HAP-1 (cell line): ENCODE data around the gene PTPRD.
A peak's percentile ranks its signal among the peaks of the same experiment; 100 is the strongest.
"Not testable (repeated sequence)": the region's sequence is repeated elsewhere in the genome, so short reads cannot be mapped to it uniquely, and the experiment has no call there.

Source experiments
- DNase-seq, 2 experiments: peaks; one replicate each; pipeline ENCODE4 v3.0.0-alpha.2; 2016 to 2020; ENCODE audit warnings: low spot score in 2 of 2
- H3K27me3 ChIP-seq: fragments of 250-450 bp; sonication (Bioruptor Pico); 2 replicates; pipeline ENCODE4 v1.5.1; 2020; ENCODE audit warnings: low read depth, mild to moderate bottlenecking, moderate library complexity
- H3K36me3 ChIP-seq: fragments of 250-450 bp; sonication (Bioruptor Pico); replicated peaks from 2 replicates; pipeline ENCODE4 v1.5.1; 2020; ENCODE audit warnings: mild to moderate bottlenecking
- H3K4me1 ChIP-seq: fragments of 250-450 bp; sonication (Bioruptor Pico); 2 replicates; pipeline ENCODE4 v1.5.1; 2020; ENCODE audit warnings: mild to moderate bottlenecking
- H3K4me3 ChIP-seq: fragments of 250-450 bp; sonication (Bioruptor Pico); 2 replicates; pipeline ENCODE4 v1.5.1; 2020; ENCODE audit warnings: mild to moderate bottlenecking, moderate library complexity
- H3K9me3 ChIP-seq: fragments of 250-450 bp; sonication (Bioruptor Pico); 2 replicates; pipeline ENCODE4 v1.5.1; 2020; ENCODE audit warnings: mild to moderate bottlenecking, moderate library complexity
- in situ Hi-C: fragments of 300-500 bp; cut with MboI; formaldehyde crosslinking; loops from 3 replicates; pipeline ENCODE4 v1.14.3; 2020; ENCODE audit warnings: low sequenced_read_pairs, inconsistent platforms, mixed read lengths

PTPRD gene

DNA sequence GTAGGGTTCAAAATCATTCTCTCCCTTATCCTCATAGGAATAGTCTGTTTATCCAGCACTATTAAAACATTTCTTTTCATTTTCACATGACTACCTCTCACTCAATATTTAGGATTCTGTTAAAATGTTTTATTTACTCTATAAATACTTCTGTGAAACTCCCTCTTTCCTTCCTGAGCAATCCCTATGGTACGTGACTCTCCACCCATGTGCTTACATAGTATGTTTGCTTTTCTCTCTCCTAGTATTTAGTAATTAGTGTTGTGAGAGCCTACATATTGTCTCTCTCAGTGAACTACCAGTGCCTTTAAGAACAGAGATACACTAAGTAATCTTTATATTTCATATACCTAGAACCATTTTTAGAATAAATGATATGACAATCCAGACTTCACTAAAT lies 46.0 kb downstream of the PTPRD start:
- Histone ChIP-seq H3K27me3 (no peaks in the 10 kb centered on the region), H3K4me1 (no peaks in the 10 kb centered on the region), H3K9me3 (no peaks in the 10 kb centered on the region), H3K36me3 (no peaks in the 10 kb centered on the region), H3K4me3 (no peak overlapping the region)
- DNase-seq: no peak
- in situ Hi-C loops: no loop called here

DNA sequence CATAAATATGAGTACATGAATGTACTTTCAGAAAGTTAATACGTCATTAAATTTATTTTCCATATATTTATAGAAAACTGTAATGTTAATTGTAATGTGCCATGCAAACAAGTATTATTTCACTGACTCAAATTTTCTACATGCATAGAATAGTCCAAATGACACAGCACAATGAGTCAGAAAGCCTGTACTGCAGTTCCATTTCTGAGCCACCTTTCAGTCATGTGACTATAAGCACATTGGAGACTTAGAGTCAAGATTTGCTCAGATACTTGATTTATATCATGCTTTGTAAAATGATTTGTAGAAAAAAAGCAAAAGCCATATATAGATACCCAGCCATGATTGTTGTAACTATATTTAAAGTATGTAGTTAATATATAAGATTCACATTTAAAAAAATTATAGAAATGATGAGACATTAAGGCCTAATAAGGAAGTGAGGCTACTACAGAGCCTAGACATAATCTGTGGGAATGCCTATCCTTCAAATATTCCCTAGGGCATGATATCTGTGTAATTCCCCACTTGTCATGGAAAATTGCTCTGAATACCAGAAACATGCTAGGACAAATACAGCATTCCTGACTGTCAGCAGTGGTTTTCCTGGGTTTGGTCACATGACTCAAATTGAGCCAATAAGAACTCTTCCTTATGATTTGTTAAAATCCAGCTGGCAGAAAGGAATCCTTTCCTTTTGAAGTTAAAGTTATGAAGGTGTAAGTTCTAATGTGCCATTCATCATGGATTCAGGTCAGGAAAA lies 50.0 kb downstream of the PTPRD start:
- in situ Hi-C loops: no loop called here
- DNase-seq: peak in 1 of 2 experiments; percentile 6
- Histone ChIP-seq H3K4me1 (no peaks in the 10 kb centered on the region), H3K4me3 (no peak overlapping the region), H3K9me3 (no peaks in the 10 kb centered on the region), H3K36me3 (no peaks in the 10 kb centered on the region), H3K27me3 (no peaks in the 10 kb centered on the region)

DNA sequence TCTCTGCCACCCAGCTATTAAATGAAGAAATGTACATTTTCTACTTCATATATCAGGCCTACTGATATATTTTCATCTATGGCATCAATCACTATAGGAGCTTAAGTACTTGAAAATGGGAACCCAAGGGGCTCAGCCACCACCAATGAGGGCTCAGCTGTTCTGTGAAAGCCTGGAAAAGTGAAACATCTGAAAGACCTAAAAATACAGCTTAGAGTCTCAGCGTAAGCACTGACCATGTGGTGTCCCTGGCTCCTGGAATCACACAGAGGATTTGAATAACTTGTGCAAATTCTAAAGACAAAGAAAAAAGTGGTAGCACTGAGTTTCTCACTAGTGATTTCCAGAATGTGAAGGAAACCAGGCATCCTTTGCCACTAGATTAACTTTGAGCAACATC lies 64.5 kb downstream of the PTPRD start:
- no peaks in the 10 kb centered on the region for H3K36me3 ChIP-seq
- H3K4me1 ChIP-seq: no peaks in the 10 kb centered on the region
- in situ Hi-C loops: no loop called here
- no peak for DNase-seq
- no peaks in the 10 kb centered on the region for H3K9me3 ChIP-seq
- H3K4me3 ChIP-seq: no peak overlapping the region
- no peaks in the 10 kb centered on the region for H3K27me3 ChIP-seq

- in situ Hi-C loops: no loop called here
- H3K9me3 ChIP-seq: no peaks in the 10 kb centered on the region
Observed at GRCh38 chr9:10538073-10538472, 74.7 kb downstream of the PTPRD start.

DNA sequence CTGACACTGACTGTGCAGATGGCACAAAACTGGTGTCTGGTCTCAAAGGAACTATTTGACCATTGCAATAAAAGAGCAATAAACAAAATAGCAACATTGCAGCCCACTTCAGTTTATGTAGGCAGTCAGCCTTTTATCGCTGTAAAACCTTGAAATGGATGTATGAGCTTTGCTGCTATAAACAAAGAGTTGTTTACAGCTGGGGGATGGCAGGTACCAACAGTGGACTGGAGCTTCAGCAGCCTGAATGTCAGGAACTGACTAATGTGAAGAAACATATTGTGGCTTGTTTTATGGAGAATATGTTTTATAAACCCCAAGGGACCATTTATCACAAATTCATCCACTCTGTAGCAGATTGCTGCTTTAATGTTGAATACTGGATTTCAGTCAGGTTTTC lies 78.0 kb downstream of the PTPRD start:
- Histone ChIP-seq H3K36me3 (no peaks in the 10 kb centered on the region), H3K4me3 (no peak overlapping the region), H3K4me1 (no peaks in the 10 kb centered on the region; the same call in 1 of the 2 replicates), H3K27me3 (no peaks in the 10 kb centered on the region; the same call in 1 of the 2 replicates), H3K9me3 (no peaks in the 10 kb centered on the region)
- in situ Hi-C loops: no loop called here
- no peak for DNase-seq

More at GRCh38 chr9:10538073-10538472, 74.7 kb downstream of the PTPRD start:
- Histone ChIP-seq H3K4me3 (no peak overlapping the region), H3K27me3 (no peaks in the 10 kb centered on the region; the same call in 1 of the 2 replicates), H3K36me3 (no peaks in the 10 kb centered on the region), H3K4me1 (no peaks in the 10 kb centered on the region)
- no peak for DNase-seq

DNA sequence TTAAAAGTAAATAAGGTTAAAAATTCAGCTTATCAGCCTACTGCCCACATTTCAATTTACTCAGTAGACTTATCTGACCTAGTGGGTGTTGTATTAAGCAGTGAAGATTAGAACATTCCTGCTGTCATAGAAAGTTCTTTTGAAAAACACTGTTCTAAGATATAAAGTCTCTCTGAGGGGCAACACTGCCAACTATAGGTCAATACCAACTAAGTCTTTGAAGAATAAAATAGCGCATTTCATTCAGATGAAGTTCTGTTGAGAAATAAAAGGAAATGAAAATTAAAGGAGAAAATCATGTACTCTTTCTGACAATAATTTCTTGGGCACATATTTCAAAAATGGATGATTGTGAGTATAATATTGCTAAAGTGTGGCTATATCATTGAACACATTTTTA lies 86.8 kb downstream of the PTPRD start:
- Histone ChIP-seq H3K4me3 (no peak overlapping the region), H3K9me3 (no peaks in the 10 kb centered on the region), H3K4me1 (no peaks in the 10 kb centered on the region), H3K27me3 (no peaks in the 10 kb centered on the region), H3K36me3 (no peaks in the 10 kb centered on the region)
- DNase-seq: no peak
- in situ Hi-C loops: no loop called here

DNA sequence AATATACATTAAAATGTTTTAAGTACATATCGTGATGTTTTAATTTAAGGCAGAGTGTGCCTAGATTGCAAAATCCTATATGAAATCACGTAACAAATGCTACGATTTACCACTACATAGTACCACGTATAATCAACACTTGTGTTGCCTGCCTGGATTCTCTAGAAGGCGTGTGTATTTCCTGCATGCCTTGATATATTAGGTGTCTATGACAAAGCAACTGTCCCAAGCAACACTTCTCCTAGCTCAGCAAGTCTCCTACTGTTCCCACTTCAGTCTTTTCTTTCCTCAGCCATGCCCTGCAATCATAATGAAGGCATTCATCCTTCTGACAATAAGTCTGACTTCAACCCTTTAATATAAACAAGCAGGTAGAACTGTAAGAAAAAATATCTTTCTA lies 89.6 kb downstream of the PTPRD start:
- DNase-seq: no peak
- Histone ChIP-seq H3K36me3 (no peaks in the 10 kb centered on the region), H3K9me3 (no peaks in the 10 kb centered on the region), H3K4me1 (no peaks in the 10 kb centered on the region), H3K4me3 (no peak overlapping the region), H3K27me3 (no peaks in the 10 kb centered on the region)
- in situ Hi-C loops: no loop called here

DNA sequence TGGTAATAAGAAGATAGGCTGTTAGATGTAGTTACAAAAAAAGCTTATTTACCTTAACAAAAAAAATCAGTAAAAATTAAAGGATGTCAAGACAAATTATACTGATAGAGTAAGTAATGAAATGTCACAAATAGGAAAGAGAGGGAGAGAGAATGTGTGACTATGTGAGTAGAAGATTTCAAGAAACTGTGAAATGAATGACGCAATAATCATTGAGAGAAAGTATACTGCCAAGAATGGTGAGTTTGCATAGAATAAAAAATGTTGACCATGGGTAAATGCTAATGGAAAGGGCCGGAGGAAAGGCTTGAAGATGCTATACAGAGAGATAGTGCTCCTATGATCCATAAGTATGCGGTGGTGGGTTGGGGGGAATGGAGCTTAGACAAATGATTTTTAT lies 100.7 kb downstream of the PTPRD start:
- no peak for DNase-seq
- H3K36me3 ChIP-seq: no peaks in the 10 kb centered on the region
- in situ Hi-C loops: no loop called here

GRCh38 chr9:10488937-10489336 lies 123.9 kb downstream of the PTPRD start:
- in situ Hi-C loops: no loop called here
- H3K4me1 ChIP-seq: no peaks in the 10 kb centered on the region
- DNase-seq: no peak
- no peak overlapping the region for H3K4me3 ChIP-seq
- no peaks in the 10 kb centered on the region for H3K27me3 ChIP-seq
- no peaks in the 10 kb centered on the region for H3K9me3 ChIP-seq
- H3K36me3 ChIP-seq: no peaks in the 10 kb centered on the region

More for the DNA sequence above, 100.7 kb downstream of the PTPRD start:
- H3K27me3 ChIP-seq: no peaks in the 10 kb centered on the region
- H3K9me3 ChIP-seq: no peaks in the 10 kb centered on the region; the same call in 1 of the 2 replicates
- no peaks in the 10 kb centered on the region for H3K4me1 ChIP-seq
- H3K4me3 ChIP-seq: no peak overlapping the region

DNA sequence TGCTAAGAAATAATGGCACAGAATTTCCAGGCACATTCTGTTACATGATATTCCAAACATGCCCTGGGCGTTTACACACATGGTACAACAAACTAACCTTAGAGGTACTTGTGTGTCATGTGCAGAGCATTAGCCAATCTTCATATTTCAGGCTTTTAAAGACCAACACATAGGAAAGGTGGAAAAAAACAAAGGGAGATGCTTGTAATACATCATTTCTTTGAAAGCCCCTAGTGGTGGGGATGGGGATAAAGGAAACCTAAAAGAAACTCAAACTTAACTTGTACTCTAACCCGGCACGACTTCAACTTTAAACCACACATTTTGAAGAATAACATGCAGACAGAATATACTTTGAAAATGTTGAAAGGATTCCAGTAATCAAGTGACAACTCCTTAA lies 133.6 kb downstream of the PTPRD start:
- no peaks in the 10 kb centered on the region for H3K36me3 ChIP-seq
- H3K27me3 ChIP-seq: no peaks in the 10 kb centered on the region; the same call in 1 of the 2 replicates
- H3K4me3 ChIP-seq: no peak overlapping the region
- no peaks in the 10 kb centered on the region for H3K4me1 ChIP-seq
- H3K9me3 ChIP-seq: no peaks in the 10 kb centered on the region
- in situ Hi-C loops: no loop called here
- DNase-seq: peak; percentile 15 to 36

DNA sequence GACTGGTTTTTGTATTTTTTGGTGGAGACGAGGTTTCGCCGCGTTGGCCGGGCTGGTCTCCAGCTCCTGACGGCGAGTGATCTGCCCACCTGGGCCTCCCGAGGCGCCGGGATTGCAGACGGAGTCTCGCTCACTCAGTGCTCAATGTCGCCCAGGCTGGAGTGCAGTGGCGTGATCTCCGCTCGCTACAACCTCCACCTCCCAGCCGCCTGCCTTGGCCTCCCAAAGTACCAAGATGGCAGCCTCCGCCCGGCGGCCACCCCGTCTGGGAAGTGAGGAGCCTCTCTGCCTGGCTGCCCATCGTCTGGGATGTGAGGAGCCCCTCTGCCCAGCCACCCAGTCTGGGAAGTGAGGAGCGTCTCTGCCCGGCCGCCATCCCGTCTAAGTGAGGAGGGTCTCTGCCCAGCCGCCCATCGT lies 163.6 kb downstream of the PTPRD start:
- H3K4me3 ChIP-seq, H3K36me3 ChIP-seq, in situ Hi-C loops, H3K4me1 ChIP-seq, H3K9me3 ChIP-seq, DNase-seq, H3K27me3 ChIP-seq: not testable (repeated sequence)

DNA sequence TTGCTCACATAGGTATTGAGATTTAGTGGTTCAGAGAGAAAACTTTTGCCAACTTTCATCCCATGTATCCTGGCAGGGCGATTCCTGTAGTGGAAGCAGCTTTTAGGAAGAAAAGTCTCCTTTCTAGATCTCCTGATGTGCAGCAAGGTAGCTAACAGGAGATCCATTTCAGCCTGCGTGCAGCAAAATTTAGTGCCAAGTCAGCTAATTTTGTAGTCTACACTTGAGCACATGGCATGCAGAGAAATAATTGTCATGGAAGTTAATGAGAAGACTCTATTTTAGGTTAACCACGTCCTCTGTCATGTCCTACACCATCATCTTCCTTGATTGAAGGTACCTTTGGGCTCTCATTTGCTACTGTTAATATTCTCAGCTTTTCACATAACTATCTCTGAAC lies 165.8 kb downstream of the PTPRD start:
- no peak overlapping the region for H3K4me3 ChIP-seq
- in situ Hi-C loops: no loop called here

DNA sequence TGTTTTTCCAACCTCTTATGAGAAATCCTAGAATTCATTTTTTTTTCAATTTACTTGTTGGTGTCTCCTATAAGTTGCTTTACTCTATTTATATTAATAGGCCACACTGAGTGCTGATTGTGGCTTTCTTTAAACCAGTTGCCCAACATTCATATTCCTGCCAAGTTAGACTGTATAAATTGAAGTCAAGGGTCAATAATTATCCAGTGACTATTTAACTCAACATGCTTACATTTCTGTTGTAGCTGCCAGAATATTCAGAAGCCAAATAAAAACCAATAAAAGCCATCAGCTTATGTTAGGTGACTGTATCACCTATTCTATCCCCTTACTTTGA lies 169.0 kb downstream of the PTPRD start:
- no peak for DNase-seq
- Histone ChIP-seq H3K27me3 (no peaks in the 10 kb centered on the region), H3K4me3 (no peak overlapping the region), H3K4me1 (peaks cover 8% of the 10 kb centered on the region), H3K36me3 (no peaks in the 10 kb centered on the region), H3K9me3 (no peaks in the 10 kb centered on the region)
- in situ Hi-C loops: no loop called here

More for the DNA sequence above, 165.8 kb downstream of the PTPRD start:
- Histone ChIP-seq H3K4me1 (peaks cover 8% of the 10 kb centered on the region), H3K36me3 (no peaks in the 10 kb centered on the region), H3K9me3 (no peaks in the 10 kb centered on the region), H3K27me3 (no peaks in the 10 kb centered on the region)
- DNase-seq: no peak

GRCh38 chr9:10443181-10443867 lies 169.5 kb downstream of the PTPRD start:
- Histone ChIP-seq H3K27me3 (no peaks in the 10 kb centered on the region), H3K4me3 (no peak overlapping the region), H3K36me3 (no peaks in the 10 kb centered on the region), H3K4me1 (peaks cover 8% of the 10 kb centered on the region), H3K9me3 (no peaks in the 10 kb centered on the region)
- no peak for DNase-seq
- in situ Hi-C loops: no loop called here
